SK-N-SH treated with all-trans-retinoic acid at 6 μM for 48 hours (cell line): ENCODE results near the gene WT1.

Source experiments
- ARNTL ChIP-seq: fragments of 450-650 bp; formaldehyde crosslinking; IDR thresholded peaks from 2 replicates; pipeline ENCODE4 v1.5.0; 2020; ENCODE audit warnings: low read depth, mild to moderate bottlenecking, moderate library complexity, borderline replicate concordance
- BACH2 ChIP-seq: fragments of 250-450 bp; sonication (Bioruptor Pico); IDR thresholded peaks from 2 replicates; pipeline ENCODE4 v1.9.0; 2021; ENCODE audit warnings: mild to moderate bottlenecking, borderline replicate concordance
- CREB5 ChIP-seq: fragments of 250-450 bp; sonication (Bioruptor Pico); IDR thresholded peaks from 2 replicates; pipeline ENCODE4 v1.5.1; 2020; ENCODE audit warnings: low read depth, mild to moderate bottlenecking, moderate library complexity
- ESRRG ChIP-seq: fragments of 250-450 bp; sonication (Bioruptor Pico); IDR thresholded peaks from 2 replicates; pipeline ENCODE4 v1.6.1; 2021; ENCODE audit warnings: mild to moderate bottlenecking
- OSR1 ChIP-seq: fragments of 250-450 bp; sonication (Bioruptor Pico); IDR thresholded peaks from 2 replicates; pipeline ENCODE4 v1.8.0; 2022; ENCODE audit warnings: moderate library complexity, mild to moderate bottlenecking, inconsistent platforms
- PATZ1 ChIP-seq: fragments of 250-450 bp; sonication (Bioruptor Pico); IDR thresholded peaks from 2 replicates; pipeline ENCODE4 v1.8.0; 2020; ENCODE audit warnings: mild to moderate bottlenecking, moderate library complexity, borderline replicate concordance
- RARB ChIP-seq: fragments of 250-450 bp; sonication (Bioruptor Pico); IDR thresholded peaks from 2 replicates; pipeline ENCODE4 v1.8.0; 2021; ENCODE audit warnings: mild to moderate bottlenecking, moderate library complexity
- TOX ChIP-seq: fragments of 250-450 bp; sonication (Bioruptor Pico); IDR thresholded peaks from 2 replicates; pipeline ENCODE4 v1.8.0; 2021; ENCODE audit warnings: mild to moderate bottlenecking, moderate library complexity, borderline replicate concordance
- ZC3H10 ChIP-seq: fragments of 250-450 bp; sonication (Bioruptor Pico); IDR thresholded peaks from 2 replicates; pipeline ENCODE4 v1.5.1; 2021; ENCODE audit warnings: mild to moderate bottlenecking, moderate library complexity
- ZFP3 ChIP-seq: fragments of 250-450 bp; sonication (Bioruptor Pico); IDR thresholded peaks from 2 replicates; pipeline ENCODE4 v1.5.0; 2020; ENCODE audit warnings: mild to moderate bottlenecking, moderate library complexity
- TF ChIP-seq, protein P1 (sequence below): fragments of 250-450 bp; sonication (Bioruptor Pico); IDR thresholded peaks from 2 replicates; pipeline ENCODE4 v1.5.0; 2020; ENCODE audit warnings: mild to moderate bottlenecking, moderate library complexity

DNA sequence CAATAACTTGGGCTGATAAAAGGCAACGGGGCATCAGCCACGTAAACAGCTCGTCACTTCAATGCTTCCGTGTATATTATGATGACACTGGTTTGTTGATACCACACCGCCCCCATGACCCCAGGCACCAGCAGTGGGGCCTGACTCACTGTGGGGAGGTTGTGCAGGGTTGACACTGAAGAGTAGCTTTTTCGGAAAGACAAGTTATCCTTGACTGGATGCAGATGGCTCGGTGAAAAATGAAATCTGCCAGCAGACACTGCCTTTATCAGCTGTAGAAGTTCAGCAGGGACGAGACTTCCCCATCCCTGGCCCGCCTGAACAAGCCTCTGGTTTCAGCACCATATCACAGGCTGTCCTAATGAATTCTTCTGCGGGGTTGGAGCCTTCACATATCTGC is 55.6 kb downstream of the WT1 start:
- TF ChIP-seq PATZ1 (CRISPR knock-in tag) (no peak), BACH2 (no peak), OSR1 (CRISPR knock-in tag) (no peak), ARNTL (CRISPR knock-in tag) (no peak), ZFP3 (CRISPR knock-in tag) (no peak), CREB5 (CRISPR knock-in tag) (no peak), RARB (CRISPR knock-in tag) (no peak), TOX (CRISPR knock-in tag) (no peak), ESRRG (CRISPR knock-in tag) (no peak), ZC3H10 (CRISPR knock-in tag) (no peak)
- TF ChIP-seq, protein P1, sequence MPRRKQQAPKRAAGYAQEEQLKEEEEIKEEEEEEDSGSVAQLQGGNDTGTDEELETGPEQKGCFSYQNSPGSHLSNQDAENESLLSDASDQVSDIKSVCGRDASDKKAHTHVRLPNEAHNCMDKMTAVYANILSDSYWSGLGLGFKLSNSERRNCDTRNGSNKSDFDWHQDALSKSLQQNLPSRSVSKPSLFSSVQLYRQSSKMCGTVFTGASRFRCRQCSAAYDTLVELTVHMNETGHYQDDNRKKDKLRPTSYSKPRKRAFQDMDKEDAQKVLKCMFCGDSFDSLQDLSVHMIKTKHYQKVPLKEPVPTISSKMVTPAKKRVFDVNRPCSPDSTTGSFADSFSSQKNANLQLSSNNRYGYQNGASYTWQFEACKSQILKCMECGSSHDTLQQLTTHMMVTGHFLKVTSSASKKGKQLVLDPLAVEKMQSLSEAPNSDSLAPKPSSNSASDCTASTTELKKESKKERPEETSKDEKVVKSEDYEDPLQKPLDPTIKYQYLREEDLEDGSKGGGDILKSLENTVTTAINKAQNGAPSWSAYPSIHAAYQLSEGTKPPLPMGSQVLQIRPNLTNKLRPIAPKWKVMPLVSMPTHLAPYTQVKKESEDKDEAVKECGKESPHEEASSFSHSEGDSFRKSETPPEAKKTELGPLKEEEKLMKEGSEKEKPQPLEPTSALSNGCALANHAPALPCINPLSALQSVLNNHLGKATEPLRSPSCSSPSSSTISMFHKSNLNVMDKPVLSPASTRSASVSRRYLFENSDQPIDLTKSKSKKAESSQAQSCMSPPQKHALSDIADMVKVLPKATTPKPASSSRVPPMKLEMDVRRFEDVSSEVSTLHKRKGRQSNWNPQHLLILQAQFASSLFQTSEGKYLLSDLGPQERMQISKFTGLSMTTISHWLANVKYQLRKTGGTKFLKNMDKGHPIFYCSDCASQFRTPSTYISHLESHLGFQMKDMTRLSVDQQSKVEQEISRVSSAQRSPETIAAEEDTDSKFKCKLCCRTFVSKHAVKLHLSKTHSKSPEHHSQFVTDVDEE (CRISPR knock-in tag): no peak
